ENCODE measurements around the gene IL17C.

GRCh38 chr16:88678224-88678979, 40.0 kb downstream of the IL17C start:
- no peak for TF ChIP-seq CTCF (IDR thresholded peaks at IDR 0.05)
- TF ChIP-seq POLR2A (IDR thresholded peaks at IDR 0.05): no peak

Data from prostate gland (tissue), 2 donors.